ENCODE measurements around the gene DCST1.

The DCST1 gene

DNA sequence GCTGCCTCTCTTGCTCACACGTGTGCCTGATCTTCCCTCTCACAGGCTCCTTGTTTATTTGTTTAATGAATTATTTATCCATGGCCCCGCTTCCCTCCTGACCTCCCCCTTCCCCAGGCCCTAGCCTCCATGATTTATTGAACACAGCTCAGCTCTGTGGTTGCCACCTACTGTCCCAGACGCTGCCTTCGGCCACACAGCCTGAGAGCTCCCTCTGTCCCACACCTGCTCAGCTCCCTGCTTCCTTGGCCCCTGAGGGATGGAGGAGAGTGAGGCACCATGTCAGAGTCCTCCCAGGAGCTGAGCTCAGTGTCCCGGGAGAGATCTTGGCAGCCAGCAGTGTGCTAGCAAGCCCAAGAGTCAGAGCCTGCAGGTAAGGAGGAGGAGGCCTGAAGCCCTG is 41.9 kb downstream of the DCST1 start:
- TF ChIP-seq CTCF (IDR thresholded peaks at IDR 0.05): no peak

GRCh38 chr1:155076371-155076770 is 42.7 kb downstream of the DCST1 start:
- TF ChIP-seq CTCF (IDR thresholded peaks at IDR 0.05): no peak

GRCh38 chr1:155077346-155077745 is 43.7 kb downstream of the DCST1 start:
- no peak for TF ChIP-seq CTCF (IDR thresholded peaks at IDR 0.05)

GRCh38 chr1:155077758-155078445 is 44.3 kb downstream of the DCST1 start:
- TF ChIP-seq CTCF (IDR thresholded peaks at IDR 0.05): no peak

GRCh38 chr1:155078469-155079209 is 45.0 kb downstream of the DCST1 start, which contains the start of gene EFNA3:
Gene EFNA3 (plus strand): TSS chr1:155078837. CDS start chr1:155078942, 105 bp downstream.
- TF ChIP-seq CTCF (IDR thresholded peaks at IDR 0.05): no peak

DNA sequence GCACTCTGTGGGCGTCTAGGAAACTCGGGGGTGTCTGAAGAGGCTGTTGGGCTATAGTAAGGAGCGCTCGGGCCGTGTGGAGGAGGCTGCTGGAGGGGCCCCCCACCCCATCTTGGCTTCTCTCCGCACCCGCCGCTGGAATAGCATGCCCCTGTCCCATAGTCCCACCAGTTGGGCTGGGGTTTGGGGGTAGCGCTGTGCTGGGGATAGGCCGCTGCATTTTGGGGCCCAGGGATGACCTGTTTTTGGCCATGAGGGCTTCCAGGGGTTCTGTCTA is 45.5 kb downstream of the DCST1 start:
- no peak for TF ChIP-seq CTCF (IDR thresholded peaks at IDR 0.05)

GRCh38 chr1:155079487-155080311 is 46.1 kb downstream of the DCST1 start:
- TF ChIP-seq CTCF (IDR thresholded peaks at IDR 0.05): no peak

Measured in LNCAP (cell line).